GM20000 (cell line): ENCODE results near the gene TFEB.

Experiments
- DNase-seq: peaks from one replicate; pipeline ENCODE4 v3.0.0; 2012; ENCODE audit warnings: low spot score
- TF ChIP-seq, protein P1 (sequence below): IDR thresholded peaks from 2 replicates; pipeline ENCODE4 v1.5.1; 2012; ENCODE audit warnings: mild to moderate bottlenecking, control low read depth; ENCODE audit errors: extremely low read depth, missing control alignments

TFEB gene

DNA sequence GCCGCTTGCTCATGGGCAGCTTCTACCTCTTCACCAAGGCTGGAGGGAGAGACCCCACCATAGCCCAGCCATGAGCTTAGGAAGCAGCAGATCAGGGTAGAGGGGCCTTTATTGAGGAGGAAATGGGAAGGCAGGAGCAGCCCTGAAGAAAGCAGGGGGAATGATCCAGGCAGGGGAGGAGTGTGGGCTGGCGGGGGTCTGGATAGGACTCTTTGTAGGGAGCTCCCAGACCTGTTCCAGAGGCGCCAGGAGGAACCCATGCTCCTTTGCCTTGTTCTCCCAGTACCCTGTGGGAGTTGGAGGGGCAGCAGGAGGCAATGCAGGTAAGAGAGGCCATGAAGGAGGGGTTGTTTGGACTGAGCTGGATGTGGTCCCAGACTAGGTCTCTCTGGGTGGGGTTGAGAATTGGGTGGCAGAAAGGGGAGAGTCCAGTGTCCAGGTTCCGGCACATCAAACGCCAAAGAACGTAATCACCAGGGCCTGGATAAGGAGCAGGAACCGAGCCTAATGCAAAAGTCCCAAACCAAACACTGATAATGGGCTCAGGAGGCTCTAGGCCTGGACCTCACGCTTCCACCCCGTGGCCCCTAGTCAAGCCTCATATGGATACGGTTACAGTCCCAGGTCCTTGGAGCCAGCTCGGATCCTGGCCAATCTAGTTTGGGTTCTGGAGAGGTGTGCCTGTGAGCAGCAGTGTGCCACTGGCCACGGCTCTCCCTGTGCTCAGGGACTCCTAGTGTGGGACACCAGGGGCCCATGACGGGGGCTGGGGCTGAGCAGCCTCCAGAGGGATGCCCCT is 23.9 kb upstream of the TFEB start:
- no peak for DNase-seq
- TF ChIP-seq, protein P1, sequence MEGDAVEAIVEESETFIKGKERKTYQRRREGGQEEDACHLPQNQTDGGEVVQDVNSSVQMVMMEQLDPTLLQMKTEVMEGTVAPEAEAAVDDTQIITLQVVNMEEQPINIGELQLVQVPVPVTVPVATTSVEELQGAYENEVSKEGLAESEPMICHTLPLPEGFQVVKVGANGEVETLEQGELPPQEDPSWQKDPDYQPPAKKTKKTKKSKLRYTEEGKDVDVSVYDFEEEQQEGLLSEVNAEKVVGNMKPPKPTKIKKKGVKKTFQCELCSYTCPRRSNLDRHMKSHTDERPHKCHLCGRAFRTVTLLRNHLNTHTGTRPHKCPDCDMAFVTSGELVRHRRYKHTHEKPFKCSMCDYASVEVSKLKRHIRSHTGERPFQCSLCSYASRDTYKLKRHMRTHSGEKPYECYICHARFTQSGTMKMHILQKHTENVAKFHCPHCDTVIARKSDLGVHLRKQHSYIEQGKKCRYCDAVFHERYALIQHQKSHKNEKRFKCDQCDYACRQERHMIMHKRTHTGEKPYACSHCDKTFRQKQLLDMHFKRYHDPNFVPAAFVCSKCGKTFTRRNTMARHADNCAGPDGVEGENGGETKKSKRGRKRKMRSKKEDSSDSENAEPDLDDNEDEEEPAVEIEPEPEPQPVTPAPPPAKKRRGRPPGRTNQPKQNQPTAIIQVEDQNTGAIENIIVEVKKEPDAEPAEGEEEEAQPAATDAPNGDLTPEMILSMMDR: no peak

GRCh38 chr6:41758641-41759035 is 23.2 kb upstream of the TFEB start:
- TF ChIP-seq, protein P1: no peak

GRCh38 chr6:41757931-41758640 is 22.7 kb upstream of the TFEB start:
- TF ChIP-seq, protein P1: no peak

More at GRCh38 chr6:41758641-41759035, 23.2 kb upstream of the TFEB start:
- DNase-seq: no peak

GRCh38 chr6:41757271-41757670 is 21.9 kb upstream of the TFEB start:
- DNase-seq: no peak
- TF ChIP-seq, protein P1: no peak

More at GRCh38 chr6:41757931-41758640, 22.7 kb upstream of the TFEB start:
- no peak for DNase-seq

DNA sequence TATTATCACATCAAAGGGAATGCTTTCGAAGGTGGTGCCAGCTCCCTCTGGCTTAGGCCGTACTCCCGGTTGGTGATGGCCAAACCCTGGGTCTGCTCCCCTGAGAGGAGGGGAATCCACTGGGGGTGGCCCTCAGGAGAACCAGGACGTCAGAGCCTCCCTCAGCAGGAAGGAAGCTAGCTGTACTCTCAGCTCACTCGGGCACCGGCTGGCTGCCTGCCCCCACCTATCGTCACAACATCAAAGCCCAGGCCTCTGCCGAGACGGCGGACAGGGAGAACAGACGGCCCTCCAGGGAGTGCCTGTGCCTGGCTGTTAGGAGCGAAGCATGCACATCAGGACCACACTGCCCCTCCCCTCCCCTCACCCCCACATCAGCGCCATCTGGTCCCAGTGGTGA is 20.9 kb upstream of the TFEB start:
- TF ChIP-seq, protein P1: no peak
- no peak for DNase-seq

GRCh38 chr6:41755895-41756294 is 20.5 kb upstream of the TFEB start:
- no peak for DNase-seq
- TF ChIP-seq, protein P1: no peak

DNA sequence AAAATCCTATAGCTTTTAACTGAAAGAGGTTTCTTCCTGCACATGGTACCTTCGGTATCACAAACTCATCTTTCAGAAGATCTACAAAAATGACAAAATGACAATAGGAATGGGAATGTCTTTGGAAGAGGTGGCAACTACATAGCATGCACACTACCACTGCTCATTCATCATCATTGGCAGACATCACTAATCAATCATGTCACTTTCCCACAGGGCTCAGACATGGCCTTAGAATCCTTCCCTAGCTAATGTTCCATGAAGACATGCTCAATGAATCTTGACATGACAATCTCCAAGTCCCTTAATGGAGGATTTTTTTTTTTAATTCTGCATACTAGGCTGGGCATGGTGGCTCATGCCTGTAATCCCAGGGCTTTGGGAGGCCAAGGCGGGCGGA is 15.0 kb upstream of the TFEB start:
- no peak for DNase-seq
- TF ChIP-seq, protein P1: no peak
